ENCODE results near the gene WDR74. TPM values are rescaled to one million over a fixed set of nuclear protein-coding genes. Genes with fewer than 3 reads are reported as not detected.

WDR74 gene
- total and polyA plus RNA-seq, 9 of the 15 experiments (the other 6 are each of a cell fraction or from before 2014, with no cell fraction given): 32.7 to 210 (median 114) TPM

- TF ChIP-seq ZNF395 (CRISPR knock-in tag; IDR thresholded peaks at IDR 0.05) (no peak; the same call in 1 of the 2 replicates), ARID4B (CRISPR knock-in tag; IDR thresholded peaks at IDR 0.05) (peak; percentile 29), FOXM1 (IDR thresholded peaks at IDR 0.05; ENCODE audit: low read depth) (peak; percentile 25; the same call in 1 of the 2 replicates), FOXM1 (CRISPR knock-in tag; IDR thresholded peaks at IDR 0.05; ENCODE audit: low read depth) (no peak; the same call in 1 of the 2 replicates), ETV1 (tag; conservative IDR thresholded peaks at IDR 0.05; ENCODE audit: low read depth) (no peak), ZFP1 (CRISPR knock-in tag; IDR thresholded peaks at IDR 0.05) (no peak), STAT5B (CRISPR knock-in tag; IDR thresholded peaks at IDR 0.05) (no peak), HMG20B (CRISPR knock-in tag; IDR thresholded peaks at IDR 0.05) (no peak), ZBTB26 (CRISPR knock-in tag; IDR thresholded peaks at IDR 0.05) (no peak), ZNF212 (CRISPR knock-in tag; IDR thresholded peaks at IDR 0.05) (no peak), ZBTB7A (IDR thresholded peaks at IDR 0.05; ENCODE audit: borderline replicate concordance, control insufficient read depth, low read depth, low read length) (peak; percentile 22; the same call in 1 of the 2 replicates), RB1 (IDR thresholded peaks at IDR 0.05; ENCODE audit: low read depth) (0 out of 2 replicates have a peak, but pooled peaks have one; percentile 58), BRCA1 (IDR thresholded peaks at IDR 0.05) (no peak), BRCA1 (CRISPR knock-in tag; IDR thresholded peaks at IDR 0.05) (no peak), RBM39 (optimal IDR thresholded peaks at IDR 0.05; ENCODE audit: low read depth, low read length) (no peak), MYBL2 (IDR thresholded peaks at IDR 0.05; ENCODE audit: low read depth) (no peak), MYBL2 (CRISPR knock-in tag; IDR thresholded peaks at IDR 0.05; ENCODE audit: borderline replicate concordance) (no peak), CAMTA2 (CRISPR knock-in tag; conservative IDR thresholded peaks at IDR 0.05) (no peak), POU5F1 (IDR thresholded peaks at IDR 0.05; ENCODE audit: borderline replicate concordance, low read depth, low read length, partially characterized antibody) (no peak), SIN3B (IDR thresholded peaks at IDR 0.05; ENCODE audit: low read depth) (0 out of 2 replicates have a peak, but pooled peaks have one; percentile 48), ZSCAN29 (IDR thresholded peaks at IDR 0.05) (peak; percentile 82; the same call in 1 of the 2 replicates), ARNT (IDR thresholded peaks at IDR 0.05) (0 out of 4 replicates have a peak, but pooled peaks of 1 of the 2 experiments have one; percentile 19), MAZ (CRISPR knock-in tag; conservative IDR thresholded peaks at IDR 0.05 in 1 of 2, IDR thresholded peaks at IDR 0.05 in 1 of 2) (0 out of 4 replicates have a peak, but pooled peaks of 1 of the 2 experiments have one; percentile 0), EP300 (IDR thresholded peaks at IDR 0.05; ENCODE audit: low read length) (no peak)
Measured at GRCh38 chr11:62830904-62831519, 8.4 kb downstream of the WDR74 start (continued).

All from K562 (cell line).